Neural crest cell (in vitro differentiated cells): Measurements from ENCODE around the gene SH3TC1. TPM values are rescaled to one million over a fixed set of nuclear protein-coding genes. Genes with fewer than 3 reads are reported as not detected.

ENCODE experiments used
- DNase-seq: peaks from one replicate; pipeline ENCODE4 v3.0.0; 2021; ENCODE audit warnings: low read depth, mixed read lengths, low spot score
- H3K27ac Mint-ChIP-seq: one replicate; pipeline ENCODE4 v1.8.0; 2021; ENCODE audit warnings: mild to moderate bottlenecking, mixed read lengths; ENCODE audit not compliant: unreplicated experiment
- H3K27me3 Mint-ChIP-seq: 2 replicates; pipeline ENCODE4 v1.8.0; 2021; ENCODE audit warnings: low read depth, mild to moderate bottlenecking, mixed read lengths
- H3K36me3 Mint-ChIP-seq: 2 replicates; pipeline ENCODE4 v1.8.0; 2021; ENCODE audit warnings: low read depth, mild to moderate bottlenecking, mixed read lengths
- H3K4me1 Mint-ChIP-seq: 2 replicates; pipeline ENCODE4 v1.8.0; 2021; ENCODE audit warnings: mixed read lengths
- H3K4me3 Mint-ChIP-seq: one replicate; pipeline ENCODE4 v1.8.0; 2021; ENCODE audit warnings: mild to moderate bottlenecking, mixed read lengths
- H3K9me3 Mint-ChIP-seq: 2 replicates; pipeline ENCODE4 v1.8.0; 2021; ENCODE audit warnings: mixed read lengths
- CTCF ChIP-seq: fragments of 200-600 bp; sonication (generic); conservative IDR thresholded peaks from 2 replicates; pipeline ENCODE4 v1.5.0; 2021; ENCODE audit warnings: antibody characterized with exemption, mild to moderate bottlenecking
- total RNA-seq: library from RNA; stranded (reverse); gene quantifications from 2 replicates; pipeline ENCODE4 v1.2.1, GENCODE V29; 2021

Gene SH3TC1
- total RNA-seq, 1 donor from 2014 or later: 2.7 TPM

GRCh38 chr4:8235686-8236085 is 36.6 kb downstream of the SH3TC1 start:
- no peak overlapping the region for H3K27ac Mint-ChIP-seq

GRCh38 chr4:8236106-8236919 is 37.2 kb downstream of the SH3TC1 start:
- Mint-ChIP-seq H3K27me3 (no peaks in the 10 kb centered on the region), H3K4me3 (no peak overlapping the region), H3K4me1 (peaks cover 6% of the 10 kb centered on the region), H3K9me3 (no peaks in the 10 kb centered on the region), H3K36me3 (no peaks in the 10 kb centered on the region), H3K27ac (no peak overlapping the region)
- no peak for DNase-seq
- TF ChIP-seq CTCF: no peak

More at GRCh38 chr4:8235686-8236085, 36.6 kb downstream of the SH3TC1 start:
- TF ChIP-seq CTCF: no peak
- no peaks in the 10 kb centered on the region for H3K27me3 Mint-ChIP-seq
- H3K9me3 Mint-ChIP-seq: no peaks in the 10 kb centered on the region
- DNase-seq: no peak
- H3K4me1 Mint-ChIP-seq: peaks cover 9% of the 10 kb centered on the region
- no peaks in the 10 kb centered on the region for H3K36me3 Mint-ChIP-seq
- no peak overlapping the region for H3K4me3 Mint-ChIP-seq

GRCh38 chr4:8236920-8237195 is 37.8 kb downstream of the SH3TC1 start:
- H3K36me3 Mint-ChIP-seq: no peaks in the 10 kb centered on the region
- no peak overlapping the region for H3K27ac Mint-ChIP-seq
- TF ChIP-seq CTCF: no peak
- H3K4me1 Mint-ChIP-seq: peaks cover 6% of the 10 kb centered on the region
- H3K4me3 Mint-ChIP-seq: no peak overlapping the region
- no peak for DNase-seq
- H3K27me3 Mint-ChIP-seq: no peaks in the 10 kb centered on the region
- H3K9me3 Mint-ChIP-seq: no peaks in the 10 kb centered on the region

- no peak for DNase-seq
- Mint-ChIP-seq H3K4me3 (no peak overlapping the region), H3K27ac (no peak overlapping the region), H3K4me1 (peaks cover 6% of the 10 kb centered on the region), H3K9me3 (no peaks in the 10 kb centered on the region), H3K36me3 (no peaks in the 10 kb centered on the region), H3K27me3 (no peaks in the 10 kb centered on the region)
- TF ChIP-seq CTCF: no peak
Observed at GRCh38 chr4:8237256-8237989, 38.3 kb downstream of the SH3TC1 start.

GRCh38 chr4:8238036-8238511 is 39.0 kb downstream of the SH3TC1 start:
- H3K36me3 Mint-ChIP-seq: no peaks in the 10 kb centered on the region
- peaks cover 6% of the 10 kb centered on the region for H3K4me1 Mint-ChIP-seq
- TF ChIP-seq CTCF: no peak
- no peaks in the 10 kb centered on the region for H3K27me3 Mint-ChIP-seq
- no peaks in the 10 kb centered on the region for H3K9me3 Mint-ChIP-seq
- H3K27ac Mint-ChIP-seq: no peak overlapping the region
- DNase-seq: no peak
- no peak overlapping the region for H3K4me3 Mint-ChIP-seq
